Uterus (tissue), 4 donors: ENCODE data around the gene LRRC8C. TPM values are rescaled to one million over a fixed set of nuclear protein-coding genes. Genes with fewer than 3 reads are reported as not detected.

ENCODE experiments used
- DNase-seq, 2 donors: peaks; one replicate each; pipeline ENCODE4 v3.0.0-alpha.2; 2019 to 2020
- H3K27ac ChIP-seq, 2 donors: fragments of 200-600 bp; sonication (generic); 1 replicate in 1 of 2; 2 replicates in 1 of 2; pipeline ENCODE4 v1.5.1; 2016 to 2018
- H3K27me3 ChIP-seq, 2 donors: fragments of 200-600 bp; sonication (generic); one replicate each; pipeline ENCODE4 v1.5.1; 2018 to 2019; ENCODE audit warnings: control low read depth in 1 of 2
- H3K36me3 ChIP-seq, 2 donors: fragments of 200-600 bp; sonication (generic); one replicate each; pipeline ENCODE4 v1.5.1; 2019; ENCODE audit warnings: control low read depth in 1 of 2
- H3K4me1 ChIP-seq, 2 donors: fragments of 200-600 bp; sonication (generic); one replicate each; pipeline ENCODE4 v1.5.1; 2018 to 2019; ENCODE audit warnings: control low read depth in 1 of 2
- H3K4me3 ChIP-seq, 2 donors: fragments of 200-600 bp; sonication (generic); 1 replicate in 1 of 2; 2 replicates in 1 of 2; pipeline ENCODE4 v1.5.1; 2018 to 2019; ENCODE audit warnings: mild to moderate bottlenecking in 1 of 2
- H3K9me3 ChIP-seq, 2 donors: fragments of 200-600 bp; sonication (generic); one replicate each; pipeline ENCODE4 v1.5.1; 2019; ENCODE audit warnings: control low read depth in 1 of 2
- POLR2A ChIP-seq, 2 donors: fragments of 450-650 bp; IDR thresholded peaks; one replicate each; pipeline ENCODE4 v1.6.1; 2016; ENCODE audit warnings: antibody characterized with exemption in 2 of 2, mild to moderate bottlenecking in 1 of 2, moderate library complexity in 1 of 2
- intact Hi-C: fragments of 100-400 bp; cut with DNase I; formaldehyde crosslinking; loops from one replicate; pipeline ENCODE4 v1.15.1; 2023; ENCODE audit warnings: low total_unique reads
- total RNA-seq, 4 donors: library from RNA; depleted of rRNA in 3 of 4; stranded (reverse); fragments of >200 nt in 3 of 4; gene quantifications; one replicate each; pipeline versions ENCODE4 v1.1.0 to v1.2.4, GENCODE V29; 2014 to 2023
- TF ChIP-seq, protein P1 (sequence below), 4 experiments: fragments of 200-600 bp in 2 of 4; fragments of 450-650 bp in 2 of 4; sonication (generic) in 2 of 4; IDR thresholded peaks; one replicate each; pipeline ENCODE4 v1.5.1; 2016 to 2019; ENCODE audit warnings: antibody characterized with exemption in 4 of 4, mild to moderate bottlenecking in 2 of 4, moderate library complexity in 1 of 4
- donor health status: DM: yes; HTN: yes; CAD: no.

Gene LRRC8C
- total RNA-seq, 4 donors from 2014 or later: 10.9 to 23.8 (median 19.8) TPM

DNA sequence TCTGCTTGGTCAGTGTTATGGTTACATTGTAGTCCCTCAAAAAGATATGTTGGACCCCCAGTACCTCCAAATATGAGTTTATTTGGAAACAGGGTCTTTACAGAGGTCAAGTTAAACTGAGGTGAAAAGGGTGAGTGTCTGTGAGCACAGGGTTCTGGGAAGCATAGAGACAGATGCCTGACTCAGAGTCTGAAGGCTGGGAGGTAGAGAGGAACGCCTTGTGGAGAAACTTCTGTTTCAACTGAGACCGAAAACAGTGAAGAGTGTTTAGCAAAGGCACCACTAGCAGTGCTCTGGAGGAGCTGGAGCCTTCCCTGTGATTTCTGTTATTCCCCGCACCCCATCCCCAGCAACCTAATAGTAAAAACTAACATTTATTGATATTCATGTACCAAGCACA lies 122.7 kb downstream of the LRRC8C start:
- Histone ChIP-seq H3K27ac (no peak overlapping the region), H3K9me3 (no peaks in the 10 kb centered on the region), H3K4me1 (no peaks in the 10 kb centered on the region), H3K4me3 (no peak overlapping the region), H3K36me3 (no peaks in the 10 kb centered on the region), H3K27me3 (no peaks in the 10 kb centered on the region)
- TF ChIP-seq POLR2A (IDR thresholded peaks at IDR 0.05): no peak
- DNase-seq: no peak
- intact Hi-C loops: no loop called here

DNA sequence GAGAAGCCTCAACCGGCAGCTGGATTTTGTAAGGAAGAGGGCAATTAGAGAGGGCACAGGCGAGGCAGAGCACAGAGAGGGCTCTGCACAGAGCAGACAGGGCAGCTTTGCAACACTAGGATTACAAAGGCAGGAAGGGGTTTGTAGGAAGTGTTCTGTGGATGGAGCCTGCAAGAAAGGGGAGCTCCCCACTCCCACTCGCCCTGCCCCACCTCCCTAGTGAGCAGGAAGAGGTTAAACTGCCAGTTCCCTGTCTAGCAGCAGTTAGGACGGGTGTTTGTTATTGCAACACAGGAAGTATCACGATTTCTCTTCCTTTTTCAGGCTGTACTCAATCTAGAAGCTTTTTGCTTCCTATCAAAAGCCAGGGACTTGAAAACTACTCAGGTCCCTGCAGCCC lies 124.6 kb downstream of the LRRC8C start:
- Histone ChIP-seq H3K27ac (peak overlapping the region in 1 of 2 donors; percentile 11), H3K36me3 (no peaks in the 10 kb centered on the region), H3K9me3 (no peaks in the 10 kb centered on the region), H3K27me3 (no peaks in the 10 kb centered on the region), H3K4me1 (no peaks in the 10 kb centered on the region), H3K4me3 (no peak overlapping the region)
- intact Hi-C loops: no loop called here
- TF ChIP-seq, protein P1, sequence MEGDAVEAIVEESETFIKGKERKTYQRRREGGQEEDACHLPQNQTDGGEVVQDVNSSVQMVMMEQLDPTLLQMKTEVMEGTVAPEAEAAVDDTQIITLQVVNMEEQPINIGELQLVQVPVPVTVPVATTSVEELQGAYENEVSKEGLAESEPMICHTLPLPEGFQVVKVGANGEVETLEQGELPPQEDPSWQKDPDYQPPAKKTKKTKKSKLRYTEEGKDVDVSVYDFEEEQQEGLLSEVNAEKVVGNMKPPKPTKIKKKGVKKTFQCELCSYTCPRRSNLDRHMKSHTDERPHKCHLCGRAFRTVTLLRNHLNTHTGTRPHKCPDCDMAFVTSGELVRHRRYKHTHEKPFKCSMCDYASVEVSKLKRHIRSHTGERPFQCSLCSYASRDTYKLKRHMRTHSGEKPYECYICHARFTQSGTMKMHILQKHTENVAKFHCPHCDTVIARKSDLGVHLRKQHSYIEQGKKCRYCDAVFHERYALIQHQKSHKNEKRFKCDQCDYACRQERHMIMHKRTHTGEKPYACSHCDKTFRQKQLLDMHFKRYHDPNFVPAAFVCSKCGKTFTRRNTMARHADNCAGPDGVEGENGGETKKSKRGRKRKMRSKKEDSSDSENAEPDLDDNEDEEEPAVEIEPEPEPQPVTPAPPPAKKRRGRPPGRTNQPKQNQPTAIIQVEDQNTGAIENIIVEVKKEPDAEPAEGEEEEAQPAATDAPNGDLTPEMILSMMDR (IDR thresholded peaks at IDR 0.05): no peak
- TF ChIP-seq POLR2A (IDR thresholded peaks at IDR 0.05): no peak
- DNase-seq: no peak

DNA sequence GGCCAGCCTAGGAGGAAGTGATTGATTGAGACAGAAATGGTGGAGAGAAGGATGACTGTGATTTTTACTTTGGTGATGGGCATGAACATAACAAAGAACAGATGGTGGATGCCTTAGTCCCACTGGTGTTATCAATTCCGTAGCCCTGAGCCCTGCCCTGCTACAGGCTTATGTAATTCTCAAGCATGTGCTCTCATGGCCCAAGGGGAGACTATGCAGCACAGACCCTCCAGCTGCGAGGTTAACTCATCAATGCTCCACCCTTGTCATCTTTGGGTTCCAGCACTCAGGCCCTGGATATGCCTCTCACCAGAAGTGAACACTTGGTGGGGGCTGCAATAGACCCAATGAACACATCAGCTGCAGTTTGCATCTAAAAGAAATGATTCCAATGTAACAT lies 125.2 kb downstream of the LRRC8C start:
- no peak for DNase-seq
- no peak overlapping the region for H3K27ac ChIP-seq
- no peaks in the 10 kb centered on the region for H3K4me1 ChIP-seq
- TF ChIP-seq, protein P1 (IDR thresholded peaks at IDR 0.05): no peak
- TF ChIP-seq POLR2A (IDR thresholded peaks at IDR 0.05): no peak
- intact Hi-C loops: no loop called here
- no peaks in the 10 kb centered on the region for H3K36me3 ChIP-seq
- H3K27me3 ChIP-seq: no peaks in the 10 kb centered on the region
- H3K4me3 ChIP-seq: no peak overlapping the region
- H3K9me3 ChIP-seq: no peaks in the 10 kb centered on the region

DNA sequence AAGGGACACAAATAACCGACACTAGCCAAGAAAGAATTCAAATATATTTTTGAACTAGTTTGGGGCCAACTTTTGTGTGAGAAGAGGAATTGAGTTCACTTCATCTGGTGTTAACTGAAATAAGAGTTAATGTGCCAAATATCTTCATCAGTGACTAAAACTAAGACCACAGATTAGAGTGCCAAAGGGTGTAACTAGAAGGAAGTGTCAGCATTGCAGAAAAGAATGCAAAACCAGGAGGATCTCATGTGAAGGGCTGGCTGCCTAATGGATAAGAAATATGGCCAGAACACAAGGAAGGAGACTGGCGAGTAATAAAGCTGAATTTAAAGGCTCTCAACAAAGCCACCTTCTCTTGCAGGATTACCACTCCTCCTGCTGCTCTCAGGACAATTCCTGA lies 126.1 kb downstream of the LRRC8C start:
- intact Hi-C loops: no loop called here
- no peaks in the 10 kb centered on the region for H3K36me3 ChIP-seq
- H3K27me3 ChIP-seq: no peaks in the 10 kb centered on the region
- H3K9me3 ChIP-seq: no peaks in the 10 kb centered on the region
- H3K4me1 ChIP-seq: no peaks in the 10 kb centered on the region
- no peak for TF ChIP-seq POLR2A (IDR thresholded peaks at IDR 0.05)
- TF ChIP-seq, protein P1 (IDR thresholded peaks at IDR 0.05): no peak
- H3K4me3 ChIP-seq: no peak overlapping the region
- H3K27ac ChIP-seq: no peak overlapping the region
- no peak for DNase-seq

DNA sequence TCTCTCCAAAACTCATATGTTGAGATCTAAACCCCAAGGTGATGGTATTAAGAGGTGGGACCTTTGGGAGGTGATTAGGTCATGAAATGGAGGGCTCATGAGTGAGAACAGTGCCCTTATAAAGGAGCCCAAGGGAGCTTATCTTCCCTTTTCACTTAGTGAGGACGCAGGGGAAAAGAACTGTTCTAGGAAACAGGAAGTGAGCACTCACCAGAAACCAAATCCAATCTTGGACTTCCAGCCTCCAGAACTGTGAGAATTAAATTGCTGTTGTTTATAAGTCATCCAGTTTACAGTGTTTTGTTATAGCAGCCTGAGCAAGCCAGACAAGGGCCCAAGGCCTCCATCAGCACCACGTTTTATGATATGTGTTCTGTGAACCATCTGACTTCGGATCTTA lies 127.6 kb downstream of the LRRC8C start:
- TF ChIP-seq, protein P1 (IDR thresholded peaks at IDR 0.05): no peak
- TF ChIP-seq POLR2A (IDR thresholded peaks at IDR 0.05): no peak
- Histone ChIP-seq H3K4me3 (no peak overlapping the region), H3K9me3 (no peaks in the 10 kb centered on the region), H3K27ac (no peak overlapping the region), H3K4me1 (no peaks in the 10 kb centered on the region), H3K36me3 (no peaks in the 10 kb centered on the region), H3K27me3 (no peaks in the 10 kb centered on the region)
- no peak for DNase-seq
- intact Hi-C loops: loop anchor here (10.0 kb wide), 2 partner anchors 126 to 276 kb away; partner anchors contain the start of gene LRRC8C

DNA sequence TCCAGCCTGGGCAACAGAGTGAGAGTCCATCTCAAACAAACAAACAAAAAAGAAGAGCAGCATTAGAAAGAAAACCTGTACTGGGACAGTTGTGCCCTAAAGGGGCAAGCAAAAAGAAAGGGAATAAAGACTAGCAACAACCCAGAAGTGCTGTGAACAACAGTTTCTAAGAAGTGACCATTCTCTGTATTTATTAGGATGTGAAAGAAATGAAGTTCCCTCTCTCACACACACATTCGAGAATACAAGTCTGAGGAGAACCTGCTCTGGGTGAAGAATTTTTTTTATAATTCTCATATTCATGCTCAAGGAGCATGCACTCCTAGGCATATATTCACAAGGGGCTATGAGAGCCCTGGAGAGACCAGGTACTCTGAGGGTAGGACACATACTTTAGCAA lies 128.4 kb downstream of the LRRC8C start:
- H3K27me3 ChIP-seq: no peaks in the 10 kb centered on the region
- H3K9me3 ChIP-seq: no peaks in the 10 kb centered on the region
- no peak overlapping the region for H3K4me3 ChIP-seq
- H3K36me3 ChIP-seq: no peaks in the 10 kb centered on the region
- no peak overlapping the region for H3K27ac ChIP-seq
- no peaks in the 10 kb centered on the region for H3K4me1 ChIP-seq
- no peak for DNase-seq
- TF ChIP-seq, protein P1 (IDR thresholded peaks at IDR 0.05): no peak
- TF ChIP-seq POLR2A (IDR thresholded peaks at IDR 0.05): no peak
- intact Hi-C loops: loop anchor here (10.0 kb wide), 2 partner anchors 127 to 277 kb away; partner anchors contain the start of gene LRRC8C
